ENCODE measurements around the gene CCDC197.

CCDC197 gene

GRCh38 chr14:93984987-93985410 lies 12.1 kb upstream of the CCDC197 start:
- Histone ChIP-seq H3K27me3 (replicated peaks in 2 of 5; ENCODE audit: control insufficient read depth in 4 of 5, insufficient read depth in 5 of 5, low read length in 4 of 5) (peaks cover 0 to 9% (median 0%) of the 10 kb centered on the region in 5 experiments), H3K4me1 (ENCODE audit: control extremely low read depth in 1 of 4, control insufficient read depth in 4 of 4, insufficient read depth in 4 of 4, low read length in 3 of 4) (peaks cover 0 to 3% (median 0%) of the 10 kb centered on the region in 4 experiments), H3K4me3 (ENCODE audit: control insufficient read depth in 1 of 7, extremely low read depth in 1 of 7, insufficient read depth in 4 of 7, low read depth in 2 of 7, low read length in 6 of 7) (no peak overlapping the region), H3K9me3 (ENCODE audit: control extremely low read depth in 1 of 5, control insufficient read depth in 4 of 5, insufficient read depth in 2 of 5, low read depth in 1 of 5, low read length in 4 of 5) (no peaks in the 10 kb centered on the region), H3K27ac (ENCODE audit: insufficient read depth in 1 of 2, low read depth in 1 of 2, low read length in 2 of 2, poor library complexity in 1 of 2, severe bottlenecking in 2 of 2) (no peak overlapping the region), H3K36me3 (ENCODE audit: control insufficient read depth in 4 of 4, insufficient read depth in 4 of 4, low read length in 3 of 4) (no peaks in the 10 kb centered on the region)
- CTCF ChIA-PET: interaction anchor here (2.5 to 30.4 kb wide), 3 partner anchors 14 to 42 kb away, joined by 8 to 632 read pairs (median 130); partner anchors contain the start of gene CCDC197
- POLR2A ChIA-PET: no interaction called here
- peak in 2 of 3 donors; percentile 45 for DNase-seq
- 90% methylated on average over 7 of the region's 7 CpGs for WGBS (ENCODE audit: insufficient coverage)

- ChIA-PET CTCF (interaction anchor here (0.8 to 30.4 kb wide), 3 partner anchors 12 to 44 kb away, joined by 4 to 632 read pairs (median 130); partner anchors contain the start of gene CCDC197), POLR2A (no interaction called here)
- no peaks in the 10 kb centered on the region for H3K36me3 ChIP-seq (ENCODE audit: control insufficient read depth in 4 of 4, insufficient read depth in 4 of 4, low read length in 3 of 4)
- no peak overlapping the region for H3K27ac ChIP-seq (ENCODE audit: insufficient read depth in 1 of 2, low read depth in 1 of 2, low read length in 2 of 2, poor library complexity in 1 of 2, severe bottlenecking in 2 of 2)
- peaks cover 0 to 3% (median 0%) of the 10 kb centered on the region in 4 experiments for H3K4me1 ChIP-seq (ENCODE audit: control extremely low read depth in 1 of 4, control insufficient read depth in 4 of 4, insufficient read depth in 4 of 4, low read length in 3 of 4)
- DNase-seq: no peak
- peaks cover 0 to 15% (median 0%) of the 10 kb centered on the region in 5 experiments for H3K27me3 ChIP-seq (replicated peaks in 2 of 5; ENCODE audit: control insufficient read depth in 4 of 5, insufficient read depth in 5 of 5, low read length in 4 of 5)
- WGBS (ENCODE audit: insufficient coverage): 68% methylated on average over 9 of the region's 9 CpGs
- no peak overlapping the region for H3K4me3 ChIP-seq (ENCODE audit: control insufficient read depth in 1 of 7, extremely low read depth in 1 of 7, insufficient read depth in 4 of 7, low read depth in 2 of 7, low read length in 6 of 7)
- H3K9me3 ChIP-seq (ENCODE audit: control extremely low read depth in 1 of 5, control insufficient read depth in 4 of 5, insufficient read depth in 2 of 5, low read depth in 1 of 5, low read length in 4 of 5): no peaks in the 10 kb centered on the region
Measured at GRCh38 chr14:93986955-93987354, 10.1 kb upstream of the CCDC197 start.

GRCh38 chr14:93987376-93987775 lies 9.7 kb upstream of the CCDC197 start:
- ChIA-PET CTCF (interaction anchor here (11.7 to 30.4 kb wide), 2 partner anchors 11 to 44 kb away, joined by 130 to 632 read pairs; partner anchors contain the start of gene CCDC197), POLR2A (no interaction called here)
- Histone ChIP-seq H3K27me3 (replicated peaks in 2 of 5; ENCODE audit: control insufficient read depth in 4 of 5, insufficient read depth in 5 of 5, low read length in 4 of 5) (peaks cover 0 to 18% (median 0%) of the 10 kb centered on the region in 5 experiments), H3K27ac (ENCODE audit: insufficient read depth in 1 of 2, low read depth in 1 of 2, low read length in 2 of 2, poor library complexity in 1 of 2, severe bottlenecking in 2 of 2) (no peak overlapping the region), H3K4me3 (ENCODE audit: control insufficient read depth in 1 of 7, extremely low read depth in 1 of 7, insufficient read depth in 4 of 7, low read depth in 2 of 7, low read length in 6 of 7) (no peak overlapping the region), H3K4me1 (ENCODE audit: control extremely low read depth in 1 of 4, control insufficient read depth in 4 of 4, insufficient read depth in 4 of 4, low read length in 3 of 4) (peaks cover 0 to 3% (median 0%) of the 10 kb centered on the region in 4 experiments), H3K9me3 (ENCODE audit: control extremely low read depth in 1 of 5, control insufficient read depth in 4 of 5, insufficient read depth in 2 of 5, low read depth in 1 of 5, low read length in 4 of 5) (no peaks in the 10 kb centered on the region), H3K36me3 (ENCODE audit: control insufficient read depth in 4 of 4, insufficient read depth in 4 of 4, low read length in 3 of 4) (no peaks in the 10 kb centered on the region)
- 96% methylated on average over 11 of the region's 12 CpGs for WGBS (ENCODE audit: insufficient coverage)
- no peak for DNase-seq

GRCh38 chr14:93987815-93988476 lies 9.2 kb upstream of the CCDC197 start:
- Histone ChIP-seq H3K4me3 (ENCODE audit: control insufficient read depth in 1 of 7, extremely low read depth in 1 of 7, insufficient read depth in 4 of 7, low read depth in 2 of 7, low read length in 6 of 7) (no peak overlapping the region), H3K9me3 (ENCODE audit: control extremely low read depth in 1 of 5, control insufficient read depth in 4 of 5, insufficient read depth in 2 of 5, low read depth in 1 of 5, low read length in 4 of 5) (no peaks in the 10 kb centered on the region), H3K27ac (ENCODE audit: insufficient read depth in 1 of 2, low read depth in 1 of 2, low read length in 2 of 2, poor library complexity in 1 of 2, severe bottlenecking in 2 of 2) (no peak overlapping the region), H3K27me3 (replicated peaks in 2 of 5; ENCODE audit: control insufficient read depth in 4 of 5, insufficient read depth in 5 of 5, low read length in 4 of 5) (peaks cover 0 to 19% (median 0%) of the 10 kb centered on the region in 5 experiments), H3K4me1 (ENCODE audit: control extremely low read depth in 1 of 4, control insufficient read depth in 4 of 4, insufficient read depth in 4 of 4, low read length in 3 of 4) (peaks cover 0 to 3% (median 0%) of the 10 kb centered on the region in 4 experiments), H3K36me3 (ENCODE audit: control insufficient read depth in 4 of 4, insufficient read depth in 4 of 4, low read length in 3 of 4) (no peaks in the 10 kb centered on the region)
- no peak for DNase-seq
- POLR2A ChIA-PET: no interaction called here
- 90% methylated on average over 1 of the region's 3 CpGs for WGBS (ENCODE audit: insufficient coverage)
- CTCF ChIA-PET: interaction anchor here (11.7 to 30.4 kb wide), 2 partner anchors 11 to 45 kb away, joined by 130 to 632 read pairs; partner anchors contain the start of gene CCDC197

DNA sequence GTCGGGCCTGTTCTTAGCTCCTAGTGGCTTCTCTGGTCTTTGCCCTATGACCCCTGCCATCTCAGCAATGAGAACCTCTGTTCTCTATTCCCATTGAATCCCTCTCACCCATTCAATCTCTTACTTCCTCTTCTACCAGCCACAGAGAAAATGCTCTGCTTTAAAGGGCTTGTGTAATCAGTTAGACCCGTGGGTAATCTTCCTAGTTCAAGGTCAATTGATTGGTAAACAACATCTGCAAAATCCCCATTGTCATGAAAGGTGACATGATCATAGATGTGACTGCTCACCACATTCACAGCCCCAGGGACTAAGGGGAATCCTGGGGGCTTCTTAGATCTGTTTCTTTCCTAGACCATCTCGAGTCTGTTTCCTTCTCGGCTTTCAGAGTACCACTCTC lies 7.2 kb upstream of the CCDC197 start:
- Histone ChIP-seq H3K4me1 (ENCODE audit: control extremely low read depth in 1 of 4, control insufficient read depth in 4 of 4, insufficient read depth in 4 of 4, low read length in 3 of 4) (peaks cover 0 to 3% (median 0%) of the 10 kb centered on the region in 4 experiments), H3K27me3 (replicated peaks in 2 of 5; ENCODE audit: control insufficient read depth in 4 of 5, insufficient read depth in 5 of 5, low read length in 4 of 5) (peaks cover 0 to 19% (median 0%) of the 10 kb centered on the region in 5 experiments), H3K9me3 (ENCODE audit: control extremely low read depth in 1 of 5, control insufficient read depth in 4 of 5, insufficient read depth in 2 of 5, low read depth in 1 of 5, low read length in 4 of 5) (no peaks in the 10 kb centered on the region), H3K4me3 (ENCODE audit: control insufficient read depth in 1 of 7, extremely low read depth in 1 of 7, insufficient read depth in 4 of 7, low read depth in 2 of 7, low read length in 6 of 7) (no peak overlapping the region), H3K36me3 (ENCODE audit: control insufficient read depth in 4 of 4, insufficient read depth in 4 of 4, low read length in 3 of 4) (no peaks in the 10 kb centered on the region), H3K27ac (ENCODE audit: insufficient read depth in 1 of 2, low read depth in 1 of 2, low read length in 2 of 2, poor library complexity in 1 of 2, severe bottlenecking in 2 of 2) (no peak overlapping the region)
- WGBS (ENCODE audit: insufficient coverage): 58% methylated on average over 3 of the region's 4 CpGs
- ChIA-PET POLR2A (no interaction called here), CTCF (interaction anchor here (1.1 to 2.0 kb wide), 3 partner anchors 10 to 50 kb away, joined by 3 to 6 read pairs (median 5); no protein-coding TSS in a partner anchor)
- DNase-seq: no peak

DNA sequence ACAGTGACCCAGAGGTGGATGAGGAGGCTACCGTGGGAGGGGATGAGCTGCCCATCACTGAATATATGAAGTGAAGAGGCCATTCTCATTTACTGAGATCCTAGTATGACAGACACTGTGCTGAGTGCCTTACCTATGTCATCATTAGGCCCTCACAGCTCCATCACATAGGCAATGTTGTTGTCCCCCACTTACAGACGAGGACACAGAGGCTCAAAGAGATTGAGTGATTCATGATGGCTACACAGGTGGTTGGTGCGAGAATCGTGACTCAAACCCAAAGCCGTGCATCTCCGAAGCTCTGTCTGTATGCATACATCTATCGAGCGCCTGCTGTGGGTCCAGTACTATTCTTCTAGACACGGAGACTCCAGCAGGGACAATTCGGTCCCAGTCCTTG lies 5.9 kb upstream of the CCDC197 start:
- no peak overlapping the region for H3K27ac ChIP-seq (ENCODE audit: insufficient read depth in 1 of 2, low read depth in 1 of 2, low read length in 2 of 2, poor library complexity in 1 of 2, severe bottlenecking in 2 of 2)
- H3K4me1 ChIP-seq (ENCODE audit: control extremely low read depth in 1 of 4, control insufficient read depth in 4 of 4, insufficient read depth in 4 of 4, low read length in 3 of 4): peaks cover 0 to 3% (median 0%) of the 10 kb centered on the region in 4 experiments
- no peak overlapping the region for H3K4me3 ChIP-seq (ENCODE audit: control insufficient read depth in 1 of 7, extremely low read depth in 1 of 7, insufficient read depth in 4 of 7, low read depth in 2 of 7, low read length in 6 of 7)
- WGBS (ENCODE audit: insufficient coverage): 95% methylated on average over 9 of the region's 10 CpGs
- H3K9me3 ChIP-seq (ENCODE audit: control extremely low read depth in 1 of 5, control insufficient read depth in 4 of 5, insufficient read depth in 2 of 5, low read depth in 1 of 5, low read length in 4 of 5): no peaks in the 10 kb centered on the region
- H3K27me3 ChIP-seq (replicated peaks in 2 of 5; ENCODE audit: control insufficient read depth in 4 of 5, insufficient read depth in 5 of 5, low read length in 4 of 5): peaks cover 0 to 15% (median 8%) of the 10 kb centered on the region in 5 experiments
- no peaks in the 10 kb centered on the region for H3K36me3 ChIP-seq (ENCODE audit: control insufficient read depth in 4 of 4, insufficient read depth in 4 of 4, low read length in 3 of 4)
- POLR2A ChIA-PET: no interaction called here
- CTCF ChIA-PET: interaction anchor here (0.9 to 2.2 kb wide), 11 partner anchors 9 to 54 kb away, joined by 3 to 7 read pairs (median 4); no protein-coding TSS in a partner anchor
- no peak for DNase-seq

DNA sequence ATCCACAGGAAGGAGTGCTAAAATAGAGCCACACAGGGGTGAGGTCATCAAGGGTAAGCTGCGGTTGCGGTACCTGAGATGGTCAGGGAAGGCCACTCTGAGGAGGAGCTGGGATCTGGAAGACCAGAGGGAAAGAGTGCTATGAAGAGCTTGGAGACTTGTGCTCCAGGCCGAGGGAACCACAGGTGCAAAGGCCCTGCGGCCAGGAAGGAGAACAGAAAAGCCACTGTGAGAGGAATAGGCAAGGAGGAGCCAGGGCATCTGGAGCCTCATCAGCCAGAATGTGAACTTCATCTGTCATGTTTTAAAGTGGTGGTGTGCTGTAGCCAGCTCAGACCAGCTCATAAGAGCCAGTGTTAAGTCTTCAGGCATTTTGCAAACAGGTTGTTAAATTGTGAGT lies 5.5 kb upstream of the CCDC197 start:
- Histone ChIP-seq H3K27me3 (replicated peaks in 2 of 5; ENCODE audit: control insufficient read depth in 4 of 5, insufficient read depth in 5 of 5, low read length in 4 of 5) (peaks cover 0 to 15% (median 8%) of the 10 kb centered on the region in 5 experiments), H3K4me3 (ENCODE audit: control insufficient read depth in 1 of 7, extremely low read depth in 1 of 7, insufficient read depth in 4 of 7, low read depth in 2 of 7, low read length in 6 of 7) (no peak overlapping the region), H3K27ac (ENCODE audit: insufficient read depth in 1 of 2, low read depth in 1 of 2, low read length in 2 of 2, poor library complexity in 1 of 2, severe bottlenecking in 2 of 2) (no peak overlapping the region), H3K9me3 (ENCODE audit: control extremely low read depth in 1 of 5, control insufficient read depth in 4 of 5, insufficient read depth in 2 of 5, low read depth in 1 of 5, low read length in 4 of 5) (no peaks in the 10 kb centered on the region), H3K4me1 (ENCODE audit: control extremely low read depth in 1 of 4, control insufficient read depth in 4 of 4, insufficient read depth in 4 of 4, low read length in 3 of 4) (peaks cover 0 to 2% (median 0%) of the 10 kb centered on the region in 4 experiments), H3K36me3 (ENCODE audit: control insufficient read depth in 4 of 4, insufficient read depth in 4 of 4, low read length in 3 of 4) (no peaks in the 10 kb centered on the region)
- ChIA-PET CTCF (interaction anchor here (0.9 to 2.2 kb wide), 9 partner anchors 8 to 54 kb away, joined by 3 to 7 read pairs (median 4); no protein-coding TSS in a partner anchor), POLR2A (no interaction called here)
- WGBS (ENCODE audit: insufficient coverage): 97% methylated on average over 4 of the region's 4 CpGs
- DNase-seq: no peak

Measured in common myeloid progenitor, CD34-positive (primary cell).